Adrenal gland (tissue), 12 donors: Measurements from ENCODE around the gene LRRC25. TPM values are rescaled to one million over a fixed set of nuclear protein-coding genes. Genes with fewer than 3 reads are reported as not detected.
"Not testable (repeated sequence)": the region's sequence is repeated elsewhere in the genome, so short reads cannot be mapped to it uniquely, and the experiment has no call there.

Source experiments
- DNase-seq, 7 donors: peaks; one replicate each; pipeline ENCODE4 v3.0.0-alpha.2; 2019 to 2020
- H3K27ac ChIP-seq, 5 donors: fragments of 200-600 bp; sonication (generic) in 4 of 5; 1 replicate in 3 of 5; 2 replicates in 2 of 5; pipeline versions ENCODE4 v1.5.1 to v1.8.0; 2016 to 2020; ENCODE audit warnings: mild to moderate bottlenecking in 1 of 5
- H3K27me3 ChIP-seq: fragments of 200-600 bp; 2 replicates; pipeline ENCODE4 v1.8.0; 2021
- H3K36me3 ChIP-seq, 2 donors: fragments of 200-600 bp; replicated peaks in 1 of 2; 1 replicate in 1 of 2; 2 replicates in 1 of 2; pipeline versions ENCODE4 v1.5.1 to v1.8.0; 2018 to 2022
- H3K4me1 ChIP-seq, 2 donors: fragments of 200-600 bp; replicated peaks in 1 of 2; 1 replicate in 1 of 2; 2 replicates in 1 of 2; pipeline versions ENCODE4 v1.5.1 to v1.8.0; 2018 to 2021
- H3K4me3 ChIP-seq, 4 donors: fragments of 200-600 bp; sonication (generic) in 3 of 4; one replicate each; pipeline ENCODE4 v1.5.1; 2016 to 2018
- H3K9me3 ChIP-seq, 3 donors: fragments of 200-600 bp; sonication (generic) in 1 of 3; replicated peaks in 1 of 3; 1 replicate in 2 of 3; 2 replicates in 1 of 3; pipeline versions ENCODE4 v1.5.1 to v1.8.0; 2016 to 2021
- CTCF ChIP-seq, 6 experiments: fragments of 450-650 bp in 4 of 6; fragments of 200-600 bp in 2 of 6; sonication (generic) in 1 of 6; IDR thresholded peaks; 1 replicate in 5 of 6; 2 replicates in 1 of 6; pipeline versions ENCODE4 v1.5.1 to v1.8.0; 2016 to 2021; ENCODE audit warnings: antibody characterized with exemption in 6 of 6, mild to moderate bottlenecking in 2 of 6, moderate library complexity in 1 of 6
- POLR2A ChIP-seq, 2 donors: fragments of 450-650 bp; IDR thresholded peaks; one replicate each; pipeline ENCODE4 v1.6.1; 2017; ENCODE audit warnings: antibody characterized with exemption in 2 of 2, mild to moderate bottlenecking in 2 of 2, moderate library complexity in 1 of 2
- WGBS, 4 donors: extraction: QIAGEN DNeasy Blood & Tissue Kit in 2 of 4; methylation state at CpG; one replicate each; pipeline versions ENCODE4 v1.1.5 to v1.1.7; 2013 to 2017; 5-methylcytosine and 5-hydroxymethylcytosine counted together
- intact Hi-C, 2 donors: fragments of 100-400 bp; cut with DNase I; formaldehyde crosslinking; loops; one replicate each; pipeline versions ENCODE4 v1.14.1 to v1.15.0; 2022 to 2023
- polyA plus RNA-seq, 3 donors: library from polyadenylated mRNA; stranded (reverse); fragments of 200-250 nt in 2 of 3; fragments of 350-450 nt in 1 of 3; fragmentation: Illumina TruSeq in 1 of 3; extraction: RNeasy Lipid Tissue Mini Kit (QIAGEN cat#74804) in 1 of 3; gene quantifications; one replicate each; pipeline ENCODE4 v1.2.3, GENCODE V29; 2013 to 2014
- total RNA-seq, 9 donors: library from RNA; depleted of rRNA in 4 of 9; stranded (reverse); fragments of >200 nt in 4 of 9; fragments of 120-200 nt in 1 of 9; fragmentation: NEBNext Ultra II Directional in 1 of 9; extraction: Animal tissue kit (Norgen Biotek cat#: 25700) in 1 of 9; gene quantifications; one replicate each; pipeline versions ENCODE4 v1.1.0 to v1.2.4, GENCODE V29; 2013 to 2023
- donor health status: healthy with polysubstance abuse.
- donor health status: Bipolar disorder and iron deficiency.
- donor health status: DM: yes; HTN: yes; CAD: no.
- donor health status: DM: no; HTN: no; CAD: no.
- donor health status: DM: no; HTN: no; CAD: no.
- donor health status: DM: yes; HTN: yes; CAD: no.

The LRRC25 gene
- total and polyA plus RNA-seq, 12 donors: 1.5 to 38.2 (median 17.0) TPM

- Histone ChIP-seq H3K4me3 (no peak overlapping the region), H3K9me3 (no peaks in the 10 kb centered on the region), H3K4me1 (peaks cover 10 to 18% of the 10 kb centered on the region in 2 donors), H3K36me3 (no peaks in the 10 kb centered on the region), H3K27ac (no peak overlapping the region), H3K27me3 (no peaks in the 10 kb centered on the region)
- DNase-seq: no peak
- intact Hi-C loops: loop anchor here in 1 of 2 donors (5.0 kb wide), 1 partner anchor 37 kb away; no protein-coding TSS in a partner anchor
- no peak for TF ChIP-seq CTCF (IDR thresholded peaks at IDR 0.05)
- no peak for TF ChIP-seq POLR2A (IDR thresholded peaks at IDR 0.05)
- WGBS, 4 donors: 88 to 94% (median 91%) methylated on average over 7 of the region's 7 CpGs
These were observed 12.6 kb downstream of the LRRC25 start for GRCh38 chr19:18384775-18385174.

- H3K4me1 ChIP-seq: peaks cover 12 to 20% of the 10 kb centered on the region in 2 donors
- intact Hi-C loops, H3K27me3 ChIP-seq, H3K27ac ChIP-seq, H3K36me3 ChIP-seq, H3K4me3 ChIP-seq, DNase-seq, H3K9me3 ChIP-seq: not testable (repeated sequence)
- whole genome bisulfite sequencing, 4 donors: 88 to 95% (median 91%) methylated on average over 10 to 11 of the region's 11 CpGs
These were observed 13.8 kb downstream of the LRRC25 start for GRCh38 chr19:18383622-18384021.

- Histone ChIP-seq H3K4me1 (peaks cover 12 to 14% of the 10 kb centered on the region in 2 donors), H3K36me3 (no peaks in the 10 kb centered on the region), H3K9me3 (no peaks in the 10 kb centered on the region), H3K4me3 (no peak overlapping the region), H3K27ac (peak overlapping the region; percentile 38 to 88 (median 82)), H3K27me3 (no peaks in the 10 kb centered on the region)
- intact Hi-C loops: no loop called here
- TF ChIP-seq POLR2A (IDR thresholded peaks at IDR 0.05) (no peak), CTCF (IDR thresholded peaks at IDR 0.05) (no peak)
- 75 to 89% (median 76%) methylated on average over 3 of the region's 3 CpGs for WGBS, 4 donors
- no peak for DNase-seq
These were observed 16.6 kb downstream of the LRRC25 start for GRCh38 chr19:18380843-18381242.

- Histone ChIP-seq H3K4me1 (peaks cover 13 to 21% of the 10 kb centered on the region in 2 donors), H3K27ac (peak overlapping the region; percentile 38 to 88 (median 82)), H3K27me3 (no peaks in the 10 kb centered on the region), H3K9me3 (no peaks in the 10 kb centered on the region), H3K36me3 (no peaks in the 10 kb centered on the region), H3K4me3 (no peak overlapping the region)
- DNase-seq: peak; percentile 88 to 98 (median 96)
- intact Hi-C loops: no loop called here
- TF ChIP-seq CTCF (IDR thresholded peaks at IDR 0.05) (no peak), POLR2A (IDR thresholded peaks at IDR 0.05) (peak in 1 of 2 donors; percentile 39)
- WGBS, 4 donors: 29 to 36% (median 33%) methylated on average over 18 to 22 of the region's 22 CpGs
These were observed 17.3 kb downstream of the LRRC25 start for GRCh38 chr19:18379803-18380747.
